ENCODE measurements around the gene EPAS1.

- TF ChIP-seq CTCF (IDR thresholded peaks at IDR 0.05; ENCODE audit: low read length), result no peak
- TF ChIP-seq EZH2 (optimal IDR thresholded peaks at IDR 0.05; ENCODE audit: low read depth, low read length), result no peak
Measured at GRCh38 chr2:46286715-46287114, 10.5 kb upstream of the EPAS1 start.

Data from MM.1S (cell line).